ENCODE measurements around the gene RIOX2.
"Not testable (repeated sequence)": the region's sequence is repeated elsewhere in the genome, so short reads cannot be mapped to it uniquely, and the experiment has no call there.

RIOX2 gene

GRCh38 chr3:97971679-97972567 lies at the start of gene RIOX2:
Gene RIOX2, minus strand, starts transcription at chr3:97972431. Its CDS starts 4,838 bp downstream, at chr3:97967593.
- H3K4me3 ChIP-seq (ENCODE audit: low read depth in 1 of 5, low read length in 5 of 5): peak within 1 kb of the TSS; percentile 65 to 77 (median 68)
- no peaks in the 10 kb centered on the region for H3K9me3 ChIP-seq (ENCODE audit: control insufficient read depth in 5 of 5, low read length in 5 of 5)
- H3K36me3 ChIP-seq (ENCODE audit: control insufficient read depth in 5 of 5, insufficient read depth in 5 of 5, low read length in 5 of 5): peaks cover 0 to 4% (median 3%) of the 10 kb centered on the region in 5 donors
- no peaks in the 10 kb centered on the region for H3K27me3 ChIP-seq (ENCODE audit: control insufficient read depth in 5 of 5, insufficient read depth in 4 of 5, low read length in 5 of 5)
- peak within 1 kb of the TSS; percentile 83 for H3K27ac ChIP-seq (ENCODE audit: low read depth, low read length)
- peaks cover 0 to 27% (median 20%) of the 10 kb centered on the region in 5 donors for H3K4me1 ChIP-seq (ENCODE audit: control insufficient read depth in 5 of 5, insufficient read depth in 5 of 5, low read length in 5 of 5)
- peak within 1 kb of the TSS; percentile 54 to 84 (median 80) for H3K9ac ChIP-seq (ENCODE audit: low read length in 5 of 5)

GRCh38 chr3:98020412-98020811 lies 48.2 kb upstream of the RIOX2 start:
- no peaks in the 10 kb centered on the region for H3K9me3 ChIP-seq (ENCODE audit: control insufficient read depth in 5 of 5, low read length in 5 of 5)
- peaks cover 0 to 5% (median 0%) of the 10 kb centered on the region in 5 donors for H3K4me1 ChIP-seq (ENCODE audit: control insufficient read depth in 5 of 5, insufficient read depth in 5 of 5, low read length in 5 of 5)
- peaks cover 0 to 4% (median 0%) of the 10 kb centered on the region in 5 donors for H3K27me3 ChIP-seq (ENCODE audit: control insufficient read depth in 5 of 5, insufficient read depth in 4 of 5, low read length in 5 of 5)
- no peaks in the 10 kb centered on the region for H3K36me3 ChIP-seq (ENCODE audit: control insufficient read depth in 5 of 5, insufficient read depth in 5 of 5, low read length in 5 of 5)
- H3K4me3 ChIP-seq (ENCODE audit: low read depth in 1 of 5, low read length in 5 of 5): no peak overlapping the region
- no peak overlapping the region for H3K27ac ChIP-seq (ENCODE audit: low read depth, low read length)
- H3K9ac ChIP-seq (ENCODE audit: low read length in 5 of 5): no peak overlapping the region

GRCh38 chr3:98018301-98018700 lies 46.1 kb upstream of the RIOX2 start:
- Histone ChIP-seq H3K36me3 (ENCODE audit: control insufficient read depth in 5 of 5, insufficient read depth in 5 of 5, low read length in 5 of 5) (no peaks in the 10 kb centered on the region), H3K27me3 (ENCODE audit: control insufficient read depth in 5 of 5, insufficient read depth in 4 of 5, low read length in 5 of 5) (no peaks in the 10 kb centered on the region), H3K9me3 (ENCODE audit: control insufficient read depth in 5 of 5, low read length in 5 of 5) (no peaks in the 10 kb centered on the region), H3K4me3 (ENCODE audit: low read depth in 1 of 5, low read length in 5 of 5) (no peak overlapping the region), H3K9ac (ENCODE audit: low read length in 5 of 5) (no peak overlapping the region), H3K4me1 (ENCODE audit: control insufficient read depth in 5 of 5, insufficient read depth in 5 of 5, low read length in 5 of 5) (peaks cover 1 to 13% (median 8%) of the 10 kb centered on the region in 5 donors), H3K27ac (ENCODE audit: low read depth, low read length) (no peak overlapping the region)

DNA sequence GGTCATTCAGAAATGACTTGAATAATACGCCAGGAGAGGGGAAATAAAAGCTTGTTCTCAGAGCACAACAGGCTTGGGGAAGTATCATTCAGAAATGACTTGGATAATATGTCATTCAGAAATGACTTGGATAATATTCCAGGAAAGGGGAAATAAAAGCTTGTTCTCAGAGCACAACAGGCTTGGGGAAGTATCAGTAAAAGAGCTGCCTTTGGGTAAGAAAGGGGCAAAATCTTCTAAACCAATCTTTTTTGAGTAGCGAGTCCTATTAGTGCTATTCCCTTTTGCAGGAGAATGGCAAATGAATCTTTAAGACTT lies 42.0 kb upstream of the RIOX2 start:
- Histone ChIP-seq H3K4me1 (ENCODE audit: control insufficient read depth in 5 of 5, insufficient read depth in 5 of 5, low read length in 5 of 5) (peaks cover 1 to 13% (median 7%) of the 10 kb centered on the region in 5 donors), H3K9me3 (ENCODE audit: control insufficient read depth in 5 of 5, low read length in 5 of 5) (no peaks in the 10 kb centered on the region), H3K4me3 (ENCODE audit: low read depth in 1 of 5, low read length in 5 of 5) (no peak overlapping the region), H3K36me3 (ENCODE audit: control insufficient read depth in 5 of 5, insufficient read depth in 5 of 5, low read length in 5 of 5) (no peaks in the 10 kb centered on the region), H3K9ac (ENCODE audit: low read length in 5 of 5) (no peak overlapping the region), H3K27me3 (ENCODE audit: control insufficient read depth in 5 of 5, insufficient read depth in 4 of 5, low read length in 5 of 5) (no peaks in the 10 kb centered on the region), H3K27ac (ENCODE audit: low read depth, low read length) (no peak overlapping the region)

DNA sequence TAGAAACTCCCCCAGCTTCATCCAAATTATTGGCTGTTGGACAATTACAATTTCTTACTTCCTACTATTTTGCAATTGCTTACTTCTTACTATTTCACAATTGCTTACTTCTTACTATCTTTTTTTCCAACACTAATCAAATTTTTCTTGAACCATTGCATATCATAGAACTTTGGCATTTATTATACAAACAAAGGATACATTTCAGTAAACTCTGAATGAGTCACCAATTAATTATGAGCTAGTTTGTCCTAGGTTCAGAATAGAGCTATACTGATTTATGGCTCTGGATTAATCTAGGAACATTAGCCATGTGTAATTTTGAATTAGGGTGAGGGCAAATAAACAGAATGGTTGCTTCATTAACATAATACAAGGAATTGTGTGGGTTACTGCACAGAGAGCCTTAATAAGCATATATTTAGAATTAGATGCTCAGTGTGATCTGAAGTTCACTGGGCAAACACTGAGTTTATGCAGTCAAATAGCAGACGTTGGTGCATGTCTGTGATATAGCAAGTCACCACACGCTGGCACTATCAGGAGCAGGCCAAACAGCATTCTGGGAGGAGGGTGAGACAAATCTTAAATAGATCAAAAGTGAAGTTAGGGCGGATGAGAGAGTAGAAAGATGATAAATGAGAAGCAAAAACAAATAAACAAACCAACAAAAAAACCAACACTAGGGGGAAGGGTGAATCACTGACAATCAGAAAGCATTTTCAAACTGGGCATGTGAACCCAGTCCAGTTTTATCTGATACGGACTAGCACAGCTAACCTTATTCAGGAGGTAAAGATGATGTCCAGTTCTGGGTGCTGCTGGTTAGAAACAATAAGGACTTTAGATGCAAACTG lies 41.4 kb upstream of the RIOX2 start:
- Histone ChIP-seq H3K4me3 (ENCODE audit: low read depth in 1 of 5, low read length in 5 of 5) (no peak overlapping the region), H3K9me3 (ENCODE audit: control insufficient read depth in 5 of 5, low read length in 5 of 5) (no peaks in the 10 kb centered on the region), H3K9ac (ENCODE audit: low read length in 5 of 5) (no peak overlapping the region), H3K27ac (ENCODE audit: low read depth, low read length) (peak overlapping the region; percentile 21), H3K36me3 (ENCODE audit: control insufficient read depth in 5 of 5, insufficient read depth in 5 of 5, low read length in 5 of 5) (no peaks in the 10 kb centered on the region), H3K4me1 (ENCODE audit: control insufficient read depth in 5 of 5, insufficient read depth in 5 of 5, low read length in 5 of 5) (peaks cover 1 to 13% (median 7%) of the 10 kb centered on the region in 5 donors), H3K27me3 (ENCODE audit: control insufficient read depth in 5 of 5, insufficient read depth in 4 of 5, low read length in 5 of 5) (no peaks in the 10 kb centered on the region)

DNA sequence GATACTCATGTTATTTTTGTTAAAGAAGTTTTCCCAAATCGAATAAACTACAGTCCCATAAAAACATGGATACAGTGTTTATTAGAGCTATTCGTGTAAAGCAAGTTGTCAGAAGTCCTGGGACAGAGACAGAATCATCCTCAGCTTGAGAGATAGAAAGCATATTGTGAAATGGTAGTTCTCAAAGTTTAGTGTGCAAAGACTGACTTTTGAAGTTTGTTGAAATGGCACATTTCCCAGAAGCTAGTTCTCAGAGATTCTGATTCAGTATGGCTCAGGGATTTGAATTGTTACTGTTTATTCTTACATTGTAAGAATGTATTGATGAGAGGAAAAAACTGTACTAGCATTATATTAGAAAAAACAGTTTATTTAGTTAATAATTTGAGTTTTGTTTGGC lies 40.7 kb upstream of the RIOX2 start:
- Histone ChIP-seq H3K4me3 (ENCODE audit: low read depth in 1 of 5, low read length in 5 of 5) (no peak overlapping the region), H3K9me3 (ENCODE audit: control insufficient read depth in 5 of 5, low read length in 5 of 5) (no peaks in the 10 kb centered on the region), H3K36me3 (ENCODE audit: control insufficient read depth in 5 of 5, insufficient read depth in 5 of 5, low read length in 5 of 5) (no peaks in the 10 kb centered on the region), H3K9ac (ENCODE audit: low read length in 5 of 5) (peak overlapping the region in 1 of 5 donors; percentile 3), H3K27ac (ENCODE audit: low read depth, low read length) (peak overlapping the region; percentile 21), H3K27me3 (ENCODE audit: control insufficient read depth in 5 of 5, insufficient read depth in 4 of 5, low read length in 5 of 5) (no peaks in the 10 kb centered on the region), H3K4me1 (ENCODE audit: control insufficient read depth in 5 of 5, insufficient read depth in 5 of 5, low read length in 5 of 5) (peaks cover 1 to 13% (median 7%) of the 10 kb centered on the region in 5 donors)

- peaks cover 1 to 13% (median 7%) of the 10 kb centered on the region in 5 donors for H3K4me1 ChIP-seq (ENCODE audit: control insufficient read depth in 5 of 5, insufficient read depth in 5 of 5, low read length in 5 of 5)
- H3K9me3 ChIP-seq (ENCODE audit: control insufficient read depth in 5 of 5, low read length in 5 of 5); H3K27me3 ChIP-seq (ENCODE audit: control insufficient read depth in 5 of 5, insufficient read depth in 4 of 5, low read length in 5 of 5); H3K9ac ChIP-seq (ENCODE audit: low read length in 5 of 5); H3K27ac ChIP-seq (ENCODE audit: low read depth, low read length); H3K36me3 ChIP-seq (ENCODE audit: control insufficient read depth in 5 of 5, insufficient read depth in 5 of 5, low read length in 5 of 5); H3K4me3 ChIP-seq (ENCODE audit: low read depth in 1 of 5, low read length in 5 of 5): not testable (repeated sequence)
Measured at GRCh38 chr3:98010883-98011449, 38.7 kb upstream of the RIOX2 start.

DNA sequence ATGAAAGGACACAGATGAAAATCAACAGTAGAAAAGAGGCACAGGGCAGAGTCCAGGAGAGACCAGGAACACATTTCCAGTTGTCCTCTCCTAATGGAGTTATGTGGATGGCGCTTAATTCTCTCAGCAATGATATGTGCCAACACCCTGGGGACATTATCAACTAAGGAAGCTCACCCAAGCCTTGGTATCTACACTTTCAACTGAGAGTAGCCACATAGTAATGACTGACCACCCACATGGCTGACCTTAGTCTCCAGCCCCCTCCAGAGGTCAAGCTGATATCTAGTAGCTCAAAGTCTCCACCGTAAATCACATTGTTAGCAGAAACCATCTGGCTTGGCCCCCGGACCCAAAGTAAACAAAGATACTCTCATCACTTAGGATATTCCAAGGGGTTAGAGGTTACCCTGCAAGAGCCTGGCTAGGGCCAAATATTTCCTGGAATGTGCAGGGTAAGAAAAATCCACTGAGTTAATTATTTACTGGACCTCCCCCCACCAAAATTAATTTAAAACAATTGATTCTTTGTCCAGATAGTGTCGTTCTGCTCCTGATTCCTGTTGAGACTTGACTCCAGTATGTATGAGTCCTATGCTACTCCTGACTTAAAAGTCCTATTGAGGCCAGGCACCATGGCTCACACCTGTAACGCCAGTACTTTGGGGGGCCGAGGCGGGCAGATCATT lies 38.1 kb upstream of the RIOX2 start:
- H3K27ac ChIP-seq (ENCODE audit: low read depth, low read length): no peak overlapping the region
- H3K4me3 ChIP-seq (ENCODE audit: low read depth in 1 of 5, low read length in 5 of 5): no peak overlapping the region
- no peak overlapping the region for H3K9ac ChIP-seq (ENCODE audit: low read length in 5 of 5)
- H3K9me3 ChIP-seq (ENCODE audit: control insufficient read depth in 5 of 5, low read length in 5 of 5): no peaks in the 10 kb centered on the region
- no peaks in the 10 kb centered on the region for H3K36me3 ChIP-seq (ENCODE audit: control insufficient read depth in 5 of 5, insufficient read depth in 5 of 5, low read length in 5 of 5)
- H3K4me1 ChIP-seq (ENCODE audit: control insufficient read depth in 5 of 5, insufficient read depth in 5 of 5, low read length in 5 of 5): peaks cover 1 to 13% (median 7%) of the 10 kb centered on the region in 5 donors
- no peaks in the 10 kb centered on the region for H3K27me3 ChIP-seq (ENCODE audit: control insufficient read depth in 5 of 5, insufficient read depth in 4 of 5, low read length in 5 of 5)

DNA sequence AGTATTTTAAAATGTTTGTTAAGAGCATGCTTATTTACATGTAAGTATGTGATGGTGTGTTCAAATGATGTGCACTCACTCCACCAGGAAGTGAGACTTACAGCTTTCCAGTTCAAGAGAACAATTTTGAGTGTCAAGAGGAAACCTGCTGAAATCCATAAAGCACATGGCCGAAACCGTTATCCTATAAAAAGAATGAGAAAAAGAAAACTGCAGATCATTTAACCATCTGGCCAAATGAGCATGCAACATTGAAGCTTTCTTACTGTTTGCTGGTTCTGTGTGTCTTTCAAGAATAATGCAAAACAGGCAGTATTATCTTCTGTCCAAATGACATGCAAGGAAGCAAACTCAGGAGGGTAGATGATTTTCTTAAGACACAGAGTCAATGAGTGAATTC lies 36.6 kb upstream of the RIOX2 start:
- no peak overlapping the region for H3K9ac ChIP-seq (ENCODE audit: low read length in 5 of 5)
- H3K27ac ChIP-seq (ENCODE audit: low read depth, low read length): no peak overlapping the region
- no peaks in the 10 kb centered on the region for H3K9me3 ChIP-seq (ENCODE audit: control insufficient read depth in 5 of 5, low read length in 5 of 5)
- H3K36me3 ChIP-seq (ENCODE audit: control insufficient read depth in 5 of 5, insufficient read depth in 5 of 5, low read length in 5 of 5): no peaks in the 10 kb centered on the region
- no peaks in the 10 kb centered on the region for H3K27me3 ChIP-seq (ENCODE audit: control insufficient read depth in 5 of 5, insufficient read depth in 4 of 5, low read length in 5 of 5)
- H3K4me1 ChIP-seq (ENCODE audit: control insufficient read depth in 5 of 5, insufficient read depth in 5 of 5, low read length in 5 of 5): peaks cover 1 to 11% (median 5%) of the 10 kb centered on the region in 5 donors
- no peak overlapping the region for H3K4me3 ChIP-seq (ENCODE audit: low read depth in 1 of 5, low read length in 5 of 5)
